ENCODE data around the gene TMEM209.

GRCh38 chr7:130201796-130202195 lies 3.4 kb downstream of the TMEM209 start:
- no peak for TF ChIP-seq EZH2 (IDR thresholded peaks at IDR 0.05)
- no peak for TF ChIP-seq POLR2AphosphoS5 (IDR thresholded peaks at IDR 0.05; ENCODE audit: borderline replicate concordance, low read depth, low read length)
- no peak for TF ChIP-seq FOXP2 (optimal IDR thresholded peaks at IDR 0.05; ENCODE audit: control extremely low read depth, extremely low read length, insufficient read depth)

Data from SK-N-MC (cell line).